Measurements from ENCODE around the gene CREBBP. TPM values are rescaled to one million over a fixed set of nuclear protein-coding genes. Genes with fewer than 3 reads are reported as not detected.

The CREBBP gene
- total RNA-seq, 1 experiment from 2014 or later: 79.1 TPM

DNA sequence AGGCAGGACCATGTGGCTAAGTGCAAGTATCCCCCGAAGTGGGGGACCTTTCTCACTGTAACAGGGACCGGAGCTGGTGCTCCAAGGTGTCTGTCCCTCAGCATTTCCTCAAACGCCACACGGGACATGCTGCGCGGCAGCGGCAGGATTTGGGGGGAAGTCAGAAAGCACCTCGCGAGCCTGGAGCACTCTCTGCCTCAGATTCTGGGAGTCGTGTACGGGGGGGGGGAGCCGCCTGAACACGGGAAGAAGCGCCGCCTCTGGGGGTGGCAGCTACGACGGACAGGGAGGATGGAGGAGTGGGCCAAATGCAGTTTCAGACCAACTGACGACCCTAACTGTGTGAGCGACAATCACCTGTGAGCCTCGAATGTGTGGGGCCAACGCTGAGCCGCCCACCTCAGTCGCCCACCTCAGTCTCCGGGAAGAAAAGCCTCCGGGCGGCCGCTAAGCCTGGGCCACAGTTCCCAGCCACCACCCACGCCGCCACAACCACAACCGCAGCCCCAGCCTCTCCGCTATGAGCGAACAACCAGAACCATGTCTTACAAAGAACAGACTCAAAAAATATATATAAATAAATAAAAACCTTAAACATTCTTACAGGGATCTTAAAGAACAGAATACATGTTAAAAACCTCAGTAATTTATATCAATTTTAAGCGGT is 154.4 kb downstream of the CREBBP start:
- no peak overlapping the region for H2BK12ac ChIP-seq (ENCODE audit: insufficient read length, low read depth, low read length)
- no peaks in the 10 kb centered on the region for H3K9me3 ChIP-seq (ENCODE audit: control insufficient read depth, low read depth, low read length)
- no peaks in the 10 kb centered on the region for H3K27me3 ChIP-seq (ENCODE audit: insufficient read depth, low read length)
- no peak overlapping the region for H2BK20ac ChIP-seq (ENCODE audit: low read depth, low read length, poor library complexity, severe bottlenecking)
- no peaks in the 10 kb centered on the region for H3K9me3 Mint-ChIP-seq
- H4K91ac ChIP-seq (ENCODE audit: insufficient read length, low read depth, low read length): no peak overlapping the region
- no peaks in the 10 kb centered on the region for H4K20me1 ChIP-seq (ENCODE audit: control insufficient read depth, insufficient read depth, insufficient read length)
- peak overlapping the region in 2 of 3 experiments; percentile 63 to 68; a peak in 2 of 7 replicates for H3K27ac Mint-ChIP-seq
- H2BK15ac ChIP-seq (ENCODE audit: low read depth, low read length): no peak overlapping the region
- TF ChIP-seq, protein P1, sequence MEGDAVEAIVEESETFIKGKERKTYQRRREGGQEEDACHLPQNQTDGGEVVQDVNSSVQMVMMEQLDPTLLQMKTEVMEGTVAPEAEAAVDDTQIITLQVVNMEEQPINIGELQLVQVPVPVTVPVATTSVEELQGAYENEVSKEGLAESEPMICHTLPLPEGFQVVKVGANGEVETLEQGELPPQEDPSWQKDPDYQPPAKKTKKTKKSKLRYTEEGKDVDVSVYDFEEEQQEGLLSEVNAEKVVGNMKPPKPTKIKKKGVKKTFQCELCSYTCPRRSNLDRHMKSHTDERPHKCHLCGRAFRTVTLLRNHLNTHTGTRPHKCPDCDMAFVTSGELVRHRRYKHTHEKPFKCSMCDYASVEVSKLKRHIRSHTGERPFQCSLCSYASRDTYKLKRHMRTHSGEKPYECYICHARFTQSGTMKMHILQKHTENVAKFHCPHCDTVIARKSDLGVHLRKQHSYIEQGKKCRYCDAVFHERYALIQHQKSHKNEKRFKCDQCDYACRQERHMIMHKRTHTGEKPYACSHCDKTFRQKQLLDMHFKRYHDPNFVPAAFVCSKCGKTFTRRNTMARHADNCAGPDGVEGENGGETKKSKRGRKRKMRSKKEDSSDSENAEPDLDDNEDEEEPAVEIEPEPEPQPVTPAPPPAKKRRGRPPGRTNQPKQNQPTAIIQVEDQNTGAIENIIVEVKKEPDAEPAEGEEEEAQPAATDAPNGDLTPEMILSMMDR (conservative IDR thresholded peaks at IDR 0.05): no peak
- H3K9ac ChIP-seq (ENCODE audit: extremely low read depth, insufficient read length, low read length): no peak overlapping the region
- no peak for DNase-seq
- H3K23ac ChIP-seq (ENCODE audit: insufficient read length, low read depth, low read length): no peak overlapping the region
- no peaks in the 10 kb centered on the region for H3K4me1 Mint-ChIP-seq
- no peaks in the 10 kb centered on the region for H3K79me1 ChIP-seq (ENCODE audit: insufficient read depth, low read depth, low read length, poor library complexity, severe bottlenecking)
- H2AK5ac ChIP-seq (ENCODE audit: insufficient read length, low read length): no peak overlapping the region
- H4K5ac ChIP-seq (ENCODE audit: insufficient read length, low read depth, low read length): no peak overlapping the region
- no peak overlapping the region for H3K4me3 Mint-ChIP-seq
- no peak overlapping the region for H4K8ac ChIP-seq (replicated peaks; ENCODE audit: insufficient read length, low read depth, low read length)
- no peak overlapping the region for H3K4ac ChIP-seq (ENCODE audit: low read depth, low read length)
- H2AFZ ChIP-seq (ENCODE audit: low read length): no peak overlapping the region
- WGBS (ENCODE audit: extremely low coverage, insufficient read length, low lambda C conversion rate): no CpG with 5 or more reads among the region's 33 CpGs
- no peak overlapping the region for H3K14ac ChIP-seq (ENCODE audit: insufficient read depth, low read length)
- no peak overlapping the region for H3T11ph ChIP-seq (ENCODE audit: low read length)
- H3K79me2 ChIP-seq (ENCODE audit: insufficient read depth, low read length): no peaks in the 10 kb centered on the region
- no peaks in the 10 kb centered on the region; the same call in 1 of the 2 replicates for H3K27me3 Mint-ChIP-seq (ENCODE audit: low read depth)
- no peak overlapping the region for H3K56ac ChIP-seq (ENCODE audit: insufficient read length, low read depth, low read length)
- no peak overlapping the region for H3K4me2 ChIP-seq (ENCODE audit: insufficient read depth, insufficient read length, low read length)
- peaks cover 24 to 41% (median 39%) of the 10 kb centered on the region in 3 experiments for H3K36me3 Mint-ChIP-seq (ENCODE audit: insufficient read depth in 1 of 3, low read depth in 3 of 3)
- no peaks in the 10 kb centered on the region for H3K23me2 ChIP-seq (ENCODE audit: insufficient read length, low read depth, low read length, poor library complexity, severe bottlenecking)
- no peaks in the 10 kb centered on the region for H3K4me1 ChIP-seq (ENCODE audit: insufficient read depth, low read length)
- H2BK120ac ChIP-seq (ENCODE audit: low read depth, low read length, poor library complexity, severe bottlenecking): no peak overlapping the region
- H3K27ac ChIP-seq (ENCODE audit: insufficient read length, low read depth, low read length): no peak overlapping the region
- H3K18ac ChIP-seq (ENCODE audit: insufficient read length, low read depth, low read length): no peak overlapping the region
- H2BK5ac ChIP-seq (ENCODE audit: insufficient read length, low read length): no peak overlapping the region

Measured in H9 (cell line).